Fibroblast of lung (primary cell): ENCODE measurements around the gene MOGAT3. TPM values are rescaled to one million over a fixed set of nuclear protein-coding genes. Genes with fewer than 3 reads are reported as not detected.

Source experiments
- DNase-seq, 2 donors: peaks; one replicate each; pipeline versions ENCODE4 v3.0.0 to v3.0.0-alpha.2; 2010; ENCODE audit warnings: low read depth in 2 of 2
- H2AFZ ChIP-seq: 2 replicates; pipeline ENCODE4 v1.5.1; 2012; ENCODE audit warnings: low read length, control low read depth, inconsistent platforms
- H3K27ac ChIP-seq: 2 replicates; pipeline ENCODE4 v1.5.1; 2011; ENCODE audit warnings: low read length, control low read depth; ENCODE audit not compliant: insufficient read depth
- H3K27me3 ChIP-seq: 2 replicates; pipeline ENCODE4 v1.5.1; 2011; ENCODE audit warnings: mild to moderate bottlenecking, low read length; ENCODE audit not compliant: control insufficient read depth, insufficient read depth
- H3K36me3 ChIP-seq: 2 replicates; pipeline ENCODE4 v1.5.1; 2011; ENCODE audit warnings: low read length; ENCODE audit not compliant: control insufficient read depth, insufficient read depth
- H3K4me1 ChIP-seq: 2 replicates; pipeline ENCODE4 v1.5.1; 2011; ENCODE audit warnings: low read length; ENCODE audit not compliant: control insufficient read depth, insufficient read depth; ENCODE audit errors: extremely low read depth
- H3K4me2 ChIP-seq: 2 replicates; pipeline ENCODE4 v1.5.1; 2011; ENCODE audit warnings: low read length, control low read depth; ENCODE audit not compliant: insufficient read depth; ENCODE audit errors: extremely low read depth
- H3K4me3 ChIP-seq, 4 experiments: fragments of 200-600 bp in 1 of 4; sonication (generic) in 1 of 4; replicated peaks in 1 of 4; 2 replicates each; pipeline ENCODE4 v1.5.1; 2011 to 2016; ENCODE audit warnings: low read length in 4 of 4, low read depth in 3 of 4, mild to moderate bottlenecking in 3 of 4, control low read depth in 2 of 4, inconsistent platforms in 1 of 4, mixed read lengths in 1 of 4; ENCODE audit not compliant: insufficient read depth in 1 of 4; ENCODE audit errors: control extremely low read depth in 1 of 4
- H3K79me2 ChIP-seq: 2 replicates; pipeline ENCODE4 v1.5.1; 2012; ENCODE audit warnings: mild to moderate bottlenecking, low read length, inconsistent platforms; ENCODE audit not compliant: control insufficient read depth, insufficient read depth
- H3K9ac ChIP-seq: 2 replicates; pipeline ENCODE4 v1.5.1; 2011; ENCODE audit warnings: mild to moderate bottlenecking, low read length, control low read depth; ENCODE audit not compliant: insufficient read depth
- H3K9me3 ChIP-seq: 2 replicates; pipeline ENCODE4 v1.5.1; 2012; ENCODE audit warnings: low read depth, low read length; ENCODE audit not compliant: control insufficient read depth, insufficient read depth
- H4K20me1 ChIP-seq: 2 replicates; pipeline ENCODE4 v1.5.1; 2011; ENCODE audit warnings: low read length; ENCODE audit not compliant: control insufficient read depth, insufficient read depth; ENCODE audit errors: extremely low read depth
- EZH2 ChIP-seq: IDR thresholded peaks from 2 replicates; pipeline ENCODE4 v1.5.1; 2012; ENCODE audit warnings: low read length, control low read depth, mild to moderate bottlenecking; ENCODE audit errors: missing control alignments
- polyA plus RNA-seq, 2 donors: library from polyadenylated mRNA; depleted of rRNA in 1 of 2; stranded (reverse) in 1 of 2; unstranded in 1 of 2; fragments of >200 nt; gene quantifications; 2 replicates each; pipeline ENCODE4 v1.2.1, GENCODE V29; 2011 to 2012; ENCODE audit warnings: missing spikeins in 1 of 2
- total RNA-seq: library from RNA; depleted of rRNA; stranded (reverse); fragments of >200 nt; gene quantifications from 2 replicates; pipeline ENCODE4 v1.2.1, GENCODE V29; 2014
- TF ChIP-seq, protein P1 (sequence below), 2 donors: IDR thresholded peaks in 1 of 2; conservative IDR thresholded peaks in 1 of 2; 1 replicate in 1 of 2; 2 replicates in 1 of 2; pipeline ENCODE4 v1.5.1; 2011 to 2012; ENCODE audit warnings: low read length in 2 of 2, control low read depth in 1 of 2, inconsistent platforms in 1 of 2, low read depth in 1 of 2, mild to moderate bottlenecking in 1 of 2

Gene MOGAT3
- total and polyA plus RNA-seq, 2 donors (not counting 1 experiment from before 2014, with no cell fraction given): not detected

DNA sequence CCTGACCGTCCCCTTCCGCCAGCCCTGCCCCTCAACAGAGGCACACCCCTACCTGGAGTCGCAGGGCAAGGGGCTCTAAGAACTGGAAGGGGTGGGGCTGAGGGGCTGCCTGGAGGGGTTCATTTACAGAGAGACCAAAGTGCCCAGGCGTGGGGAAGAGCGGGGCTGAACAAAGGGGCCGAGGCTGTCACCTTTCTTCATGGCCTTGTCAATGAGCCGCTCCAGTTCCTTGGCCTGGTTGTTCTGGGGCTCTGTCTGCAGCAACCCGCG is 39.0 kb upstream of the MOGAT3 start:
- Histone ChIP-seq H3K27me3 (no peaks in the 10 kb centered on the region), H4K20me1 (no peaks in the 10 kb centered on the region), H2AFZ (no peak overlapping the region), H3K9me3 (no peaks in the 10 kb centered on the region), H3K36me3 (peaks cover 17% of the 10 kb centered on the region), H3K79me2 (peaks cover 16% of the 10 kb centered on the region), H3K9ac (no peak overlapping the region), H3K27ac (no peak overlapping the region), H3K4me3 (no peak overlapping the region), H3K4me1 (peaks cover 14% of the 10 kb centered on the region), H3K4me2 (no peak overlapping the region)
- no peak for TF ChIP-seq EZH2
- TF ChIP-seq, protein P1, sequence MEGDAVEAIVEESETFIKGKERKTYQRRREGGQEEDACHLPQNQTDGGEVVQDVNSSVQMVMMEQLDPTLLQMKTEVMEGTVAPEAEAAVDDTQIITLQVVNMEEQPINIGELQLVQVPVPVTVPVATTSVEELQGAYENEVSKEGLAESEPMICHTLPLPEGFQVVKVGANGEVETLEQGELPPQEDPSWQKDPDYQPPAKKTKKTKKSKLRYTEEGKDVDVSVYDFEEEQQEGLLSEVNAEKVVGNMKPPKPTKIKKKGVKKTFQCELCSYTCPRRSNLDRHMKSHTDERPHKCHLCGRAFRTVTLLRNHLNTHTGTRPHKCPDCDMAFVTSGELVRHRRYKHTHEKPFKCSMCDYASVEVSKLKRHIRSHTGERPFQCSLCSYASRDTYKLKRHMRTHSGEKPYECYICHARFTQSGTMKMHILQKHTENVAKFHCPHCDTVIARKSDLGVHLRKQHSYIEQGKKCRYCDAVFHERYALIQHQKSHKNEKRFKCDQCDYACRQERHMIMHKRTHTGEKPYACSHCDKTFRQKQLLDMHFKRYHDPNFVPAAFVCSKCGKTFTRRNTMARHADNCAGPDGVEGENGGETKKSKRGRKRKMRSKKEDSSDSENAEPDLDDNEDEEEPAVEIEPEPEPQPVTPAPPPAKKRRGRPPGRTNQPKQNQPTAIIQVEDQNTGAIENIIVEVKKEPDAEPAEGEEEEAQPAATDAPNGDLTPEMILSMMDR (conservative IDR thresholded peaks at IDR 0.05 in 1 of 2, IDR thresholded peaks at IDR 0.05 in 1 of 2; ENCODE audit: low read depth in 1 of 2, low read length in 2 of 2): no peak
- DNase-seq: no peak

DNA sequence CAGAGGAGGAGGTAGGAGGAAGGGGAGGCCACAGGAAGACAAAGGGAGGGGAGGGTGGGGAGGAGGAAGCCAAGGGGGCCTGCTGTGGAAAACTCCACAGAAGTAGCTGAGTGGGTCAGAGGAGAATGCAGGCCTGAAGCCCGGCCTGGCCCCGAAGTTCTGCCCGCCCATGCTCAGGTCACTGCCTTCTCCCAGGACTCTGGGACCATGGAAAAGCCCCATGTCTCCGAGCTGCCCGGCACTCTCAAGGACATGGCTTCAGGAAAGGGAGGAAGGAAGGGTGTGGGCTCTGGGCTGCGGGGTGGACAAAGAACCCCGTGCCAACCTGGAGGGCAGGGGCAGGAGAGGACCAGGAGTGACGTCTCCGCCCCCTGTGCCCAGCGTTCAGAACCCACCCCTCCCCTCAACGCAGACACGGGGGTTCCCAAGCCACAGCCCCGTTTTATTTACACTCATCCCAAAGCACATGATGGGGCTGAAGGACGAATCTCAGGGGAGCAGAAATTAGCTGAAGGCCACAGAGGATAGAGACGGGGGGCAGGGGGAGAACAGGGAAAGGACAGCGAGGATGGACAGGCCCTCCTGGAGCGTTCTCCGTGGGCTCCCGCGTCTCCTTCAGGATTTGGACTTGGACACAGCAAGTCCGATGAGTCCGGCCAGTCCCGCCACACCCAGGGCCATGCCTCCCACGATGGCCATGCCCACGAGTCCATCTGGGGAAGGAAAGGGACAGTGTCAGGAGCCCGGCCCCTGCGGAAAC is 38.5 kb upstream of the MOGAT3 start:
- no peaks in the 10 kb centered on the region for H3K27me3 ChIP-seq
- H4K20me1 ChIP-seq: no peaks in the 10 kb centered on the region
- peaks cover 14% of the 10 kb centered on the region for H3K4me1 ChIP-seq
- H3K79me2 ChIP-seq: peaks cover 16% of the 10 kb centered on the region
- H3K36me3 ChIP-seq: peaks cover 18% of the 10 kb centered on the region
- DNase-seq: no peak
- no peak overlapping the region for H3K27ac ChIP-seq
- no peaks in the 10 kb centered on the region for H3K9me3 ChIP-seq
- H3K4me3 ChIP-seq: no peak overlapping the region
- no peak for TF ChIP-seq EZH2
- TF ChIP-seq, protein P1 (conservative IDR thresholded peaks at IDR 0.05 in 1 of 2, IDR thresholded peaks at IDR 0.05 in 1 of 2; ENCODE audit: low read depth in 1 of 2, low read length in 2 of 2): no peak
- no peak overlapping the region for H3K9ac ChIP-seq
- no peak overlapping the region for H3K4me2 ChIP-seq
- no peak overlapping the region for H2AFZ ChIP-seq

DNA sequence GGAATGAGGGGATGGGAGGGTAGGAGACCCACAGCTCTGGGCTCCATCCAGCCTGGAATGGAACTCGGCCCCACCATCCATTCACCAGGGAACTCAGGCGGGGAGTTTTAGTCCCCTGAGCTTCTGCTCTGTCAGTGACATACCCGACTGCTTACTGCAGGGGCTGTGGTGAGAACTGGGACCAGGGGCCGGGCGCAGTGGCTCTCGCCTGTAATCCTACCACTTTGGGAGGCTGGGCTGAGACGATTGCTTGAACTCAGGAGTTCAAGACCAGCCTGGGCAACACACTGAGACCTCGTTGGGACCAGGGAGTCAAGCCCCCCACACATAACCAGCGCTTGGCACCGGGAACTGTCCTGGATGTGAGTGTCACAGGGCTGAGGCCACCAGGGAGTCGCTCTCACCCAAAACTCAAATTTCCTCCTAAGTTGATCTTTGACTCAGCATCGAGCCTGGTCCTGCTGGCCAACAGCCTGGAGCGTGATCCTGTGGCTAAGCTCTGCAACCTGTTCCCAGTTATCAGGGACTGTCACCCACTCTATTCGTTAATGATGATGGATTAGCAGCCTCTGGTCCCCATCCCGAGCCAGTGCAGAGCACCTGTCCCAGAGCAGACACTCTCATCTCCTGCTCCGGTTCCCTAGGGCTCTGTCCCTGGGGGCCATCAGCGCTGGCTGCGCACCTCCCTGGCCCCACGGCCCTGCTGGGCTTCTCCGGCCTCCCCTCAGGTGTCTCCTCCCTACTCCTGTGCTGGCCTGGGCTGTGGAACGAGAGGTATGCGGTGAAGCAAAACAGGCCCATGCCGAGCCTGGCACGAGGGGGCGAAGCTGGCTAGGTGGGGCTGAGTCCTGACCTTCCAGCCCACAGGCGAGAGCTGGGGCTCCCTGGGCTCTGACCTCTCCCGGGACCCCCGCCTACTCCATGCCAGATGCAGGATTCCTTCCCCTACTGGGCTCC is 37.7 kb upstream of the MOGAT3 start:
- Histone ChIP-seq H3K36me3 (peaks cover 18% of the 10 kb centered on the region), H3K27ac (peak overlapping the region; percentile 43), H2AFZ (no peak overlapping the region), H3K9me3 (no peaks in the 10 kb centered on the region), H4K20me1 (no peaks in the 10 kb centered on the region), H3K79me2 (peaks cover 11% of the 10 kb centered on the region), H3K4me1 (peaks cover 11% of the 10 kb centered on the region), H3K27me3 (no peaks in the 10 kb centered on the region), H3K4me3 (no peak overlapping the region), H3K9ac (no peak overlapping the region), H3K4me2 (no peak overlapping the region)
- TF ChIP-seq, protein P1 (conservative IDR thresholded peaks at IDR 0.05 in 1 of 2, IDR thresholded peaks at IDR 0.05 in 1 of 2; ENCODE audit: low read depth in 1 of 2, low read length in 2 of 2): no peak
- no peak for TF ChIP-seq EZH2
- no peak for DNase-seq
